Hepatocyte (in vitro differentiated cells): ENCODE data around the gene INSL4.

Experiments used
- EZH2 ChIP-seq: fragments of 200-600 bp; sonication (generic); IDR thresholded peaks from 2 replicates; pipeline ENCODE4 v1.6.1; 2016; ENCODE audit warnings: antibody characterized with exemption, mild to moderate bottlenecking, borderline replicate concordance
- EZH2phosphoT487 ChIP-seq: fragments of 200-600 bp; sonication (generic); IDR thresholded peaks from one replicate; pipeline ENCODE4 v1.6.1; 2018; ENCODE audit warnings: antibody characterized with exemption, mild to moderate bottlenecking, low read depth, moderate library complexity; ENCODE audit not compliant: unreplicated experiment, severe bottlenecking
- TF ChIP-seq, protein P1 (sequence below): fragments of 200-600 bp; sonication (generic); IDR thresholded peaks from 2 replicates; pipeline ENCODE4 v1.5.1; 2016; ENCODE audit warnings: antibody characterized with exemption, mild to moderate bottlenecking; ENCODE audit not compliant: poor library complexity

DNA sequence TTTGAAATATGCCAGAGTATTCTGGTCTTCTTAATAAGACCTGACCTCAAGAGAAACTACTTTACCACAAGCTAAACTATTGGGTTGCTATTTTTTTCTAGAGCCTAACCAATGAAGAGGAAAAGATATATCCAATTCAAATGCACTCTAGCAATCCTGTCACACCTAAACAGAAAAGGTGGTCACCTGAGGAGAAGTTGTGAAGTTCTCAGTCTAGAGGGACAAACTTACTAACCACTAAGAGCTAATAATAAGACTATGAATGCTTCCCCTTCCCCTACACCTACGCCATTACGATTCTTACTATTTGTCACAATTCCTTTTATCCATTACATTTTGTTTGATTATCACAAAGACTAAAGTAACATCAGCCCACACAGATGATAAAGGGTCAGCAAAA is 43.6 kb downstream of the INSL4 start:
- TF ChIP-seq EZH2 (no peak), EZH2phosphoT487 (no peak)
- TF ChIP-seq, protein P1, sequence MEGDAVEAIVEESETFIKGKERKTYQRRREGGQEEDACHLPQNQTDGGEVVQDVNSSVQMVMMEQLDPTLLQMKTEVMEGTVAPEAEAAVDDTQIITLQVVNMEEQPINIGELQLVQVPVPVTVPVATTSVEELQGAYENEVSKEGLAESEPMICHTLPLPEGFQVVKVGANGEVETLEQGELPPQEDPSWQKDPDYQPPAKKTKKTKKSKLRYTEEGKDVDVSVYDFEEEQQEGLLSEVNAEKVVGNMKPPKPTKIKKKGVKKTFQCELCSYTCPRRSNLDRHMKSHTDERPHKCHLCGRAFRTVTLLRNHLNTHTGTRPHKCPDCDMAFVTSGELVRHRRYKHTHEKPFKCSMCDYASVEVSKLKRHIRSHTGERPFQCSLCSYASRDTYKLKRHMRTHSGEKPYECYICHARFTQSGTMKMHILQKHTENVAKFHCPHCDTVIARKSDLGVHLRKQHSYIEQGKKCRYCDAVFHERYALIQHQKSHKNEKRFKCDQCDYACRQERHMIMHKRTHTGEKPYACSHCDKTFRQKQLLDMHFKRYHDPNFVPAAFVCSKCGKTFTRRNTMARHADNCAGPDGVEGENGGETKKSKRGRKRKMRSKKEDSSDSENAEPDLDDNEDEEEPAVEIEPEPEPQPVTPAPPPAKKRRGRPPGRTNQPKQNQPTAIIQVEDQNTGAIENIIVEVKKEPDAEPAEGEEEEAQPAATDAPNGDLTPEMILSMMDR = no peak
